B cell (primary cell): ENCODE measurements around the gene MAZ. TPM values are rescaled to one million over a fixed set of nuclear protein-coding genes. Genes with fewer than 3 reads are reported as not detected.
"Not testable (repeated sequence)": the region's sequence is repeated elsewhere in the genome, so short reads cannot be mapped to it uniquely, and the experiment has no call there.

ENCODE experiments used
- ATAC-seq: fragments of 200-7000 bp; cut with Tn5 transposase; one replicate; pipeline ENCODE4 v1.10.0; 2021; ENCODE audit warnings: low read depth, mild to moderate bottlenecking, moderate number of reproducible peaks, moderate library complexity
- CTCF ChIA-PET: fragments of 350-600 bp; sonication (Branson Sonifier 250); formaldehyde crosslinking; loops from one replicate; lab custom pipeline; 2021; ENCODE audit warnings: antibody characterized with exemption, inconsistent platforms; lab: Charles Lee
- POLR2A ChIA-PET: fragments of 350-600 bp; sonication (Branson Sonifier 250); formaldehyde crosslinking; loops from one replicate; lab custom pipeline; 2021; ENCODE audit warnings: antibody characterized with exemption; lab: Charles Lee
- DNase-seq: peaks from one replicate; pipeline ENCODE4 v3.0.0; 2013
- H2AFZ ChIP-seq: 2 replicates; pipeline ENCODE4 v1.6.1; 2012; ENCODE audit warnings: mild to moderate bottlenecking, low read depth, low read length; ENCODE audit not compliant: insufficient read depth, poor library complexity, severe bottlenecking
- H3K27ac ChIP-seq, 2 donors: 1 replicate in 1 of 2; 2 replicates in 1 of 2; pipeline ENCODE4 v1.5.1; 2012 to 2013; ENCODE audit warnings: low read length in 2 of 2, mild to moderate bottlenecking in 2 of 2, moderate library complexity in 1 of 2
- H3K27me3 ChIP-seq, 4 experiments: fragments of 200-600 bp in 1 of 4; sonication (generic) in 1 of 4; replicated peaks in 1 of 4; 1 replicate in 2 of 4; 2 replicates in 2 of 4; pipeline versions ENCODE4 v1.6.1 to v1.7.0; 2013 to 2016; ENCODE audit warnings: low read length in 3 of 4, mild to moderate bottlenecking in 2 of 4, mixed read lengths in 1 of 4, moderate library complexity in 1 of 4; ENCODE audit not compliant: insufficient read depth in 4 of 4, control insufficient read depth in 3 of 4; ENCODE audit errors: control extremely low read depth in 1 of 4
- H3K36me3 ChIP-seq, 2 experiments: replicated peaks in 1 of 2; 1 replicate in 1 of 2; 2 replicates in 1 of 2; pipeline versions ENCODE4 v1.6.1 to v1.7.1; 2013; ENCODE audit warnings: low read length in 1 of 2; ENCODE audit not compliant: insufficient read depth in 2 of 2, control insufficient read depth in 1 of 2; ENCODE audit errors: control extremely low read depth in 1 of 2, extremely low read depth in 1 of 2
- H3K4me1 ChIP-seq, 2 donors: fragments of 200-600 bp in 1 of 2; sonication (generic) in 1 of 2; 1 replicate in 1 of 2; 2 replicates in 1 of 2; pipeline versions ENCODE4 v1.5.1 to v1.6.1; 2013 to 2017; ENCODE audit warnings: low read length in 2 of 2; ENCODE audit not compliant: control insufficient read depth in 2 of 2, insufficient read depth in 2 of 2
- H3K4me2 ChIP-seq: replicated peaks from 2 replicates; pipeline ENCODE3; 2012; ENCODE audit warnings: mild to moderate bottlenecking, low read depth, low read length; ENCODE audit not compliant: poor library complexity, severe bottlenecking
- H3K4me3 ChIP-seq, 5 experiments: fragments of 200-600 bp in 1 of 5; sonication (generic) in 1 of 5; 1 replicate in 3 of 5; 2 replicates in 2 of 5; pipeline versions ENCODE4 v1.5.1 to v1.7.0; 2011 to 2016; ENCODE audit warnings: low read length in 4 of 5, mild to moderate bottlenecking in 4 of 5, low read depth in 2 of 5, control low read depth in 1 of 5, moderate library complexity in 1 of 5; ENCODE audit not compliant: insufficient read depth in 1 of 5; ENCODE audit errors: control extremely low read depth in 1 of 5, extremely low read depth in 1 of 5
- H3K79me2 ChIP-seq: fragments of 200-600 bp; sonication (generic); one replicate; pipeline ENCODE4 v1.6.0; 2016; ENCODE audit warnings: low read length; ENCODE audit not compliant: control insufficient read depth, insufficient read depth
- H3K9ac ChIP-seq: fragments of 200-600 bp; sonication (generic); 2 replicates; pipeline ENCODE4 v1.6.1; 2017; ENCODE audit warnings: mild to moderate bottlenecking, low read length, moderate library complexity
- H3K9me3 ChIP-seq, 3 donors: one replicate each; pipeline versions ENCODE4 v1.6.1 to v1.7.1; 2013; ENCODE audit warnings: low read length in 2 of 3; ENCODE audit not compliant: control insufficient read depth in 2 of 3, insufficient read depth in 1 of 3; ENCODE audit errors: control extremely low read depth in 1 of 3
- H4K20me1 ChIP-seq: 2 replicates; pipeline ENCODE4 v1.6.0; 2012; ENCODE audit warnings: mild to moderate bottlenecking, low read length; ENCODE audit not compliant: insufficient read depth, control insufficient read depth, poor library complexity, severe bottlenecking
- H3K27ac Mint-ChIP-seq: one replicate; pipeline ENCODE4 v1.8.0; 2021; ENCODE audit warnings: mixed read lengths
- H3K27me3 Mint-ChIP-seq: one replicate; pipeline ENCODE4 v1.8.0; 2021; ENCODE audit warnings: mixed read lengths
- H3K4me1 Mint-ChIP-seq: one replicate; pipeline ENCODE4 v1.8.0; 2021; ENCODE audit warnings: mixed read lengths
- H3K4me3 Mint-ChIP-seq: one replicate; pipeline ENCODE4 v1.8.0; 2021; ENCODE audit warnings: mixed read lengths
- H3K9me3 Mint-ChIP-seq: one replicate; pipeline ENCODE4 v1.8.0; 2022; ENCODE audit warnings: mixed read lengths; ENCODE audit not compliant: insufficient read depth
- CTCF ChIP-seq: fragments of 200-600 bp; IDR thresholded peaks from one replicate; pipeline ENCODE4 v1.8.0; 2022; ENCODE audit warnings: antibody characterized with exemption, mild to moderate bottlenecking
- EZH2 ChIP-seq: IDR thresholded peaks from 2 replicates; pipeline ENCODE4 v1.6.1; 2012; ENCODE audit warnings: borderline replicate concordance, low read depth, mild to moderate bottlenecking, moderate library complexity, low read length; ENCODE audit not compliant: insufficient read depth, poor library complexity, severe bottlenecking
- WGBS: methylation state at CpG from one replicate; pipeline ENCODE4 v1.1.5; 2013; ENCODE audit warnings: missing lambda C conversion rate; ENCODE audit not compliant: insufficient coverage; 5-methylcytosine and 5-hydroxymethylcytosine counted together
- intact Hi-C: fragments of 100-400 bp; cut with micrococcal nuclease; formaldehyde crosslinking; loops from one replicate; pipeline ENCODE4 v1.10.0; 2022
- polyA plus RNA-seq: library from polyadenylated mRNA; depleted of rRNA; stranded (reverse); fragments of >200 nt; gene quantifications from 2 replicates; pipeline ENCODE4 v1.2.3, GENCODE V29; 2012
- total RNA-seq, 2 donors: library from RNA; stranded (reverse); fragments of 120-200 nt in 1 of 2; gene quantifications; 1 replicate in 1 of 2; 2 replicates in 1 of 2; pipeline versions ENCODE4 v1.2.3 to v1.2.4, GENCODE V29; 2013 to 2022

Gene MAZ
- total and polyA plus RNA-seq, 2 donors (not counting 1 experiment from before 2014, with no cell fraction given): 170 to 198 TPM

- CTCF ChIA-PET: interaction anchor here (1.3 kb wide), 1 partner anchor 60 kb away, joined by 3 read pairs; no protein-coding TSS in a partner anchor
- TF ChIP-seq EZH2: no peak
- TF ChIP-seq CTCF: no peak
- H3K27me3 Mint-ChIP-seq: no peaks in the 10 kb centered on the region
- ATAC-seq (no peak), DNase-seq (no peak)
- no peak overlapping the region for H3K4me3 ChIP-seq
- H3K27ac ChIP-seq: no peak overlapping the region
- no peaks in the 10 kb centered on the region for H3K9me3 Mint-ChIP-seq
- H3K4me1 ChIP-seq: peaks cover 3 to 13% of the 10 kb centered on the region in 2 donors
- H3K36me3 ChIP-seq: no peaks in the 10 kb centered on the region
- H3K4me3 Mint-ChIP-seq: no peak overlapping the region
- H3K4me2 ChIP-seq: no peak overlapping the region
- H3K27me3 ChIP-seq: no peaks in the 10 kb centered on the region
- no peak overlapping the region for H3K27ac Mint-ChIP-seq
- POLR2A ChIA-PET: no interaction called here
- peaks cover 7% of the 10 kb centered on the region for H3K4me1 Mint-ChIP-seq
- no peaks in the 10 kb centered on the region for H4K20me1 ChIP-seq
- no peak overlapping the region for H3K9ac ChIP-seq
- H2AFZ ChIP-seq: no peak overlapping the region
- H3K9me3 ChIP-seq: no peaks in the 10 kb centered on the region
- no peaks in the 10 kb centered on the region for H3K79me2 ChIP-seq
- intact Hi-C loops: no loop called here
- WGBS: 95% methylated on average over 8 of the region's 9 CpGs
These were observed 45.6 kb upstream of the MAZ start for GRCh38 chr16:29760567-29761279.

GRCh38 chr16:29761280-29761651, 45.1 kb upstream of the MAZ start:
- CTCF ChIA-PET, POLR2A ChIA-PET, H3K36me3 ChIP-seq, H3K4me1 ChIP-seq, DNase-seq, H3K27me3 Mint-ChIP-seq, H2AFZ ChIP-seq, H3K27ac ChIP-seq, H3K27ac Mint-ChIP-seq, H3K4me2 ChIP-seq, H3K79me2 ChIP-seq, H4K20me1 ChIP-seq, intact Hi-C loops, H3K4me3 ChIP-seq, ATAC-seq, H3K4me1 Mint-ChIP-seq, H3K9me3 ChIP-seq, H3K9me3 Mint-ChIP-seq, H3K9ac ChIP-seq, H3K4me3 Mint-ChIP-seq, H3K27me3 ChIP-seq: not testable (repeated sequence)
- WGBS: 93% methylated on average over 4 of the region's 8 CpGs
